HepG2 (cell line): ENCODE results near the gene MYCBPAP. TPM values are rescaled to one million over a fixed set of nuclear protein-coding genes. Genes with fewer than 3 reads are reported as not detected.

Source experiments
- CENPT ChIP-seq: sonication (generic); formaldehyde crosslinking; IDR thresholded peaks from 2 replicates; pipeline ENCODE4 v1.8.0; 2022; ENCODE audit warnings: low read depth, mild to moderate bottlenecking, moderate library complexity, missing genetic modification reagents
- HMGXB4 ChIP-seq, 2 experiments: sonication (generic) in 1 of 2; formaldehyde crosslinking in 1 of 2; IDR thresholded peaks; 2 replicates each; pipeline versions ENCODE4 v1.4.0 to v1.6.1; 2018 to 2020; ENCODE audit warnings: missing genetic modification reagents in 2 of 2, borderline replicate concordance in 1 of 2, low read depth in 1 of 2, mild to moderate bottlenecking in 1 of 2, missing biosample characterization in 1 of 2
- HNF1A ChIP-seq, 2 experiments: sonication (generic) in 1 of 2; formaldehyde crosslinking in 1 of 2; IDR thresholded peaks; 2 replicates each; pipeline versions ENCODE4 v1.4.0 to v1.6.1; 2016 to 2020; ENCODE audit warnings: borderline replicate concordance in 1 of 2, low read depth in 1 of 2, mild to moderate bottlenecking in 1 of 2, missing genetic modification reagents in 1 of 2
- HNRNPLL ChIP-seq: fragments of 200-400 bp; formaldehyde crosslinking; IDR thresholded peaks from 2 replicates; pipeline ENCODE4 v1.6.1; 2017; ENCODE audit warnings: mild to moderate bottlenecking, low read depth, low read length; ENCODE audit not compliant: poor library complexity, severe bottlenecking
- HNRNPUL1 ChIP-seq: fragments of 200-400 bp; formaldehyde crosslinking; IDR thresholded peaks from 2 replicates; pipeline ENCODE4 v1.6.1; 2017; ENCODE audit warnings: low read depth, mild to moderate bottlenecking, low read length, moderate library complexity
- KDM5B ChIP-seq: sonication (generic); formaldehyde crosslinking; IDR thresholded peaks from 2 replicates; pipeline ENCODE4 v1.4.0; 2020; ENCODE audit warnings: missing genetic modification reagents, mild to moderate bottlenecking, borderline replicate concordance
- NR2F6 ChIP-seq, 2 experiments: IDR thresholded peaks; 2 replicates each; pipeline ENCODE4 v1.6.1; 2016; ENCODE audit warnings: antibody characterized with exemption in 1 of 2, mild to moderate bottlenecking in 1 of 2
- ZBED4 ChIP-seq: sonication (generic); formaldehyde crosslinking; IDR thresholded peaks from 2 replicates; pipeline ENCODE4 v1.4.0; 2020; ENCODE audit warnings: missing genetic modification reagents, borderline replicate concordance
- ZNF337 ChIP-seq: sonication (generic); formaldehyde crosslinking; IDR thresholded peaks from 2 replicates; pipeline ENCODE4 v1.5.1; 2020; ENCODE audit warnings: missing genetic modification reagents, low read depth, mild to moderate bottlenecking, borderline replicate concordance
- ZNF687 ChIP-seq: sonication (generic); formaldehyde crosslinking; IDR thresholded peaks from 2 replicates; pipeline ENCODE4 v1.5.1; 2020; ENCODE audit warnings: mild to moderate bottlenecking, missing genetic modification reagents, moderate library complexity
- polyA plus RNA-seq, 8 experiments: library from polyadenylated mRNA; depleted of rRNA in 3 of 8; stranded (reverse) in 7 of 8; unstranded in 1 of 8; fragments of >200 nt; fragmentation: Illumina TruSeq in 4 of 8; extraction: Trizol in 4 of 8; gene quantifications; 2 replicates each; pipeline versions ENCODE4 v1.2.1 to v1.2.3, GENCODE V29; 2011 to 2016; ENCODE audit warnings: low read depth in 4 of 8, missing spikeins in 1 of 8, mixed read lengths in 1 of 8; ENCODE audit not compliant: insufficient read depth in 1 of 8
- total RNA-seq, 5 experiments: library from RNA; depleted of rRNA; stranded (reverse); fragments of >200 nt; fragmentation: Illumina TruSeq; extraction: Trizol; gene quantifications; 2 replicates each; pipeline ENCODE4 v1.2.3, GENCODE V29; 2016; ENCODE audit warnings: low read depth in 1 of 5

Gene MYCBPAP
- total and polyA plus RNA-seq, 2 of the 13 experiments (the other 11 are each of a cell fraction or from before 2014, with no cell fraction given): 0.22 to 0.24 TPM

GRCh38 chr17:50547035-50547735 is 38.9 kb downstream of the MYCBPAP start, which contains the start of gene SPATA20 (continued):
- peak; percentile 93 for TF ChIP-seq ZNF687 (CRISPR knock-in tag)
- TF ChIP-seq HNRNPUL1: no peak
- TF ChIP-seq ZNF337 (CRISPR knock-in tag): no peak
- no peak for TF ChIP-seq HNF1A (IDR thresholded peaks at IDR 0.05; ENCODE audit: low read depth)
- TF ChIP-seq HNF1A (CRISPR knock-in tag; IDR thresholded peaks at IDR 0.05; ENCODE audit: borderline replicate concordance): peak; percentile 73
- peak; percentile 98 for TF ChIP-seq ZBED4 (CRISPR knock-in tag)
- no peak for TF ChIP-seq NR2F6 (IDR thresholded peaks at IDR 0.05)
- TF ChIP-seq NR2F6 (CRISPR knock-in tag; IDR thresholded peaks at IDR 0.05): peak; percentile 51; the same call in 1 of the 2 replicates
- TF ChIP-seq HMGXB4 (CRISPR knock-in tag; IDR thresholded peaks at IDR 0.05; ENCODE audit: borderline replicate concordance in 1 of 2, low read depth in 1 of 2): peak; percentile 96
- peak; percentile 64; the same call in 1 of the 2 replicates for TF ChIP-seq KDM5B (CRISPR knock-in tag)
- TF ChIP-seq CENPT (CRISPR knock-in tag): 0 out of 2 replicates have a peak, but pooled peaks have one; percentile 52
- TF ChIP-seq HNRNPLL: peak; percentile 73
